CD4-positive, alpha-beta T cell treated with Interferon gamma for 1 hour (primary cell): Measurements from ENCODE around the gene AGBL3.

Experiments
- DNase-seq: peaks from one replicate; pipeline ENCODE4 v3.0.0-alpha.2; 2020

Gene AGBL3

DNA sequence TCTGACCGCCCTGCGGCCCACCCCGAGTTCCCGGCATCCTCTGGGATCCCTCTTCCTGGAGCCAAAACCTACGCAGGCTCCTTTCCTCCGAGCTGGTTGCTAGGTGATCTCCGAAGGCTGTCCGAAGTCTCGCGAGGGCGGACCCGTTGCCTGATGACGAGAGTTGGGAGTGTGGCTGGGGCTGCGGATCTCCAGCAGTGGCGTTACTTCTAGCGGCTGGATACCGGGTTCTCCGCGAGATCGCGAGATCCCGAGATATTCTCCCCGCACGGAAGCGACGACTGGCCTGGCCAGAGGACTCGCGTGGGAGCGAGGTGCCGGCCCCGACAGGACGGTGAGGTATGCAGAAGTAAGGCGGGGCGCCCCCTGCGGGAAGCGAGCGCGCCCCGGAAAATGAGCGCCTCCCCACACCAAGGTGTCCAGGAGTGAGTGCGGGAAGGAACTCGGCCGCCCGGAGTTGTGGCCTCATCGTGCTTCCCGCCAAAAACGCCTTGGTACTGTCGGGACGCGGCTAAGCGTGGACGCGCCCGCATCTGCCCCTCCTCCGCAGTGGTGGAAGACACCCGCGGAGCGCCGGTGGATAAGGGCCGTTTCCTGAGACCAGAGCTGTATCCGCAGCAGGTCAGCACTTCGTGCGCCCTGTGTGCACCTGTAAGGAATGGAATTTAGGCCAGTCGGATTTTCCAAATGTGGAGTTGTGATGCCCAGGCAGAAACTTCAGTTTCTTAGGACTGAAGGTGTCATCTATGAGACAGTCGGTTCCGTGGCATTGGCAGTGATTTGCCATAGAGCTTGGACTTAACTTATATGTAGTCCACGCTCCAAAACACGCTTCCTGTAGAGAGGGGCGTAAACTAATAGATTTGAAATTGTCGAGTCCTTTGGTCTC is at the start of gene AGBL3:
TSS of gene AGBL3 (plus strand) at position 146 of the 889 bp plus-strand sequence. CDS start 1,426 bp downstream, outside the sequence.
- DNase-seq, result peak; percentile 89

DNA sequence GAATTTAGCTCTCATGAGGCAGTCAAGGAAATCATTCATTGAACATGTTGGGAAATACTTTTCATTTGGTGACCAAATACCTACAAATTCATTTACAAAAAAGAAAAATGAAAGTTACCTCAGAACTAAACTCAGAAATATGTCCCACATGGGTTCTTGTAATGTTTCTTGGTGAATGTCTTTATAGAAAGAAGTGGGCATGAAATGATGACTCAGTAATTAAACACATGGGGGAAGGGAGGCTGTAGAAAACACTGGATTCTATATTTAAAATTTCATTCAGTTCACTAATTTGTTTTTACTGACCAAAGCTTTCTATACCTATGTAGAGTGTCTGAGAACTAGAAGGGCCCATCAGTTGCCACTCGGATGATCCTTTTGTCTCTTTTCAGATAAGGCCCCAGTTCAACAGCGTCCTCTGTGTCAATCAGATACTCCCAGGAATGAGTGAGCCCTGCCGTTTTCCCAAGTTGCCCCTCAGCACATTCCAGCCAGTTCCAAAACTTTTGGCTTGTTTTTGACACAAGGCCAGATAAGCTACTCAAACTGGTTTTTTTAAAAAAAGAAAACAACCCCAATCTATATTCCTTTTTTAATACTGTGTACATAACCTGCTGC is 49.3 kb upstream of the AGBL3 start:
- DNase-seq, result no peak

DNA sequence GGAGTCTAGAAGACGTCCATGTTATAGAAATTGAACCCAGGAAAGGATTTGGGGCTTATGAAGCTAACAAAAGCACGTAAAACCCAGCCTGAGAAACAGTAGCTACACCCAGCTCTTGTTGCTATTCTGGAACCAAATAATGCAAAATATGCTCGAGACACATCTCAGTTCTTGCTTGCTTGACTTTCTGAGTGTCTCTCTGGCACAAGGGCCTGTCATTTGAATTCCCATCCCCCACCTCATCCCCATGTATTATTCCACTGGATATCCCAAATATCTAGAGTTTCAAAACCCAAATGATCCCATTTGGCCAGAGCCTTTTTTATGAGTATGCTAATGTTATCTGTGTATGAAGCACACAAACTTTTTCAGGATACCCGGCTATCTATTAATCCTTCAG is 48.2 kb upstream of the AGBL3 start:
- no peak for DNase-seq

DNA sequence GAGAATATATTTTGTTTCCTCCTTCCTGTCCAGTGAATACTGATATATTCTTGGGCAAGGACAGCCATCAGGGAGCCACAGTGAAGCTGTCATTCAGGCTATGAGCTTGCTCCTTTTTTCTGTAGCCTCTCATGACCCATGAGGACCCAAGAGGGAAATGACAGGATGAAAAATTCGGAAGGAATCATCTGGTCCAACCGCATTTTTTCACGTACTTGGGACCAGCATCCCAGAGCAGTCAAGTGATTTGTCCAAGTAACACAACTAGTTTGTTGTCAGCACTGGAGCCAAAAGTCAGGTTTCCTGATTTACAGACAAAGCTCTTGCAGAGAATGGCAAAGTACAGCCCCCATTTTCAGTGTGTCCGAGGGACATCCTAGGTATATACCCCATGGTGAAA is 47.2 kb upstream of the AGBL3 start:
- no peak for DNase-seq

DNA sequence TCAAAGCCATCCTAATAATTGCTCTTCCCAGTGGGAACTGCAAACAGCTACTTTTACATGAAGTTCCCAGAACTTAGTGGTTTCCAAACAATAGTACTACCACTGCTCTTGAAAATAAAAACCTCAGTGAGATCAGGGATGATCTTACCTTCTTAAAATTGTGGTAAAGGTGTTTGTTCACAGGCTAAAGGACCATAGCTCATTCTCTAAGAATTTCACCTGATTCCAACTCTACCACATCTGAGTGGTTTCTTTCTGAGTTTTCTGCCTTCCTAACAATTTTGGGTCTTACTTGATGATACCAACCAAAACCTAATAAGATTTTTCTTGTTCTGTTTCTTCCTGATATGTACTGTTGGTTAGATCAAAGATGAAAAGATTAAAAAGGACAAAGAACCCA is 45.6 kb upstream of the AGBL3 start:
- DNase-seq, result no peak

DNA sequence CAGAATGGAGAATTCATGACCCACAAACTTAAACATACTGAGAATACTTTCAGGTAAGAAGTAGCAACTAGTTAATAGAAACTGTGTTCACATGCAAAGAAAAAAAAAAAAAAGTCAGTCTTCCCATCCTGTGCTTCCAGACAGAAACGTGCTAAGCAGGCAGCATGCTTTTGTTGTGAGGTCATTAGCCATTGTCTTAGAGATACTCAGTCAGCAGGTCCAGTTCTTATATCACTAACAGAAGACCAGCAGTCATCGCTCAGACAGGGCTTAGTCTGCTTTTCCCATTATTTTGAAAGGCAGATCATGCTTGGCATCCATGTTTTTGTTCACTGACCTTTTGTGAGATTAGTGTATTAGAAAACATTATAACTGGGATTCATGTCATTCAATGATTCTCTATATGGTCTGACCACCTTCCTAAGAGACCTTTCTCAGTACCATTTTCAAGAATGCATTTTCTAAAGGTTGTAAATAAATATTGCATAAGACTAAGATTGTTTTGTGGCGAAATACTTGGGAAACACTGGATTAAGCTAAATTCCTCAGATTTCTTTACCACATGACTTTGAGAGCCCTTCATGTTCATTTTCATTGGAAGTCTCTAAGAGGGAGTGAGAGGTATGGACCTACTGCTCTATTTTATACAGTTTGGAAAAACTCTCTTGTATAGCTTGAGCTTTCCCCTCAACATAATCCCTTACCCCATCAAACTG is 45.0 kb upstream of the AGBL3 start:
- DNase-seq, result no peak

DNA sequence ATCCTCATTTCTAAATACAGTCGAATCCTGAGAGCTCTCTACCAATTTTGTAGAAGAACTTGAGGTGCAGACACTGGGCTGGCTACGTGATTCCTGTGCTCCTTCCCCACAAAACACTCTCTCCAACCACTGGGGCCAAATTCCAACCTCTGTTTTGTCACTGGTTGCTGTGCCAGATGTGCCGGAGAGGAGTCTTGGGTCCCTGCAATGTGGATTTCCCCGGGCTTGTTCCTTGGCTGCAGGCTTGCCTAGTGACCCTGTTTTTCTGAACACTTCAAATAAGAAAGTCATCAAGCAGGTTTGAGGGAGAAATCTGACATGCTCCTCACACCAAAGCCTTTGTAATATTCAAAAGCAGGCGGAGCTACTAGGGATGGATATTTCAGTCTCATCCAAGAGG is 44.4 kb upstream of the AGBL3 start:
- DNase-seq, result no peak

DNA sequence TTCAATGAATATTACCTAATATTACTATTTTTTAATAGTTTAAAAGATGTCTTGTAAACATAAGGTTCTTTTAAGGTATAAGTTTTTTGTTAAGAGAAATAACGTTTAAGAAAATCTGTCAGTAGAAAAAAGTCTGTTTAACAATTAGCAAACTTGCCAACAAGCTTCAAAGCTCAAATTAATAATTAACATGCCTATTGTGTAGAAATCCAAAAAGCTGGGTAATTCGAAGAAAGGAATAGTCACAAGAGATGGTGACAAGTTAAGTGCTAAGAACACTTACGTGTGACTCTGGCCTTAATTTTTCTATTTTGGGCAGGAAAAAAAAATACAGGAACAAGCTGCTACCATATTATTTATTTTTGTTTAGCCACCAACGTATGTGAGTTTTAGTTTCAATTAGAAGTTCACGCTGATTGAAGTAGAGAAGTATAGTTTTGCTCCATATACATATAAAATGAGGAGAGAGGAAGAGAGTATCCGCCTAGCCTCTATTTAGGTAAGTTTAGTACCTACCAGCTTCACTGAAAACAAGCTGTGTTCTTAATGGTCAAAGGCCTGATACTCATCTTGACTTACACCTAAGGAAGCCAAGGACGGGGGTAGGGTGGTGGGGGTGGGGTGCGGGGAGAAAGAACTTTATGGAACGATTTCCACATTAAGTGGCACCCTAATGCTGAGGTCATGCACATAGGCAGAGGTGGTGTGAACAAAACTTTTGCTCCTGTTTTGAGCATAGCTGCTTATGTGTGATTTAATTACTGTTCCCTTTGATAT is 43.4 kb upstream of the AGBL3 start:
- DNase-seq, result no peak

DNA sequence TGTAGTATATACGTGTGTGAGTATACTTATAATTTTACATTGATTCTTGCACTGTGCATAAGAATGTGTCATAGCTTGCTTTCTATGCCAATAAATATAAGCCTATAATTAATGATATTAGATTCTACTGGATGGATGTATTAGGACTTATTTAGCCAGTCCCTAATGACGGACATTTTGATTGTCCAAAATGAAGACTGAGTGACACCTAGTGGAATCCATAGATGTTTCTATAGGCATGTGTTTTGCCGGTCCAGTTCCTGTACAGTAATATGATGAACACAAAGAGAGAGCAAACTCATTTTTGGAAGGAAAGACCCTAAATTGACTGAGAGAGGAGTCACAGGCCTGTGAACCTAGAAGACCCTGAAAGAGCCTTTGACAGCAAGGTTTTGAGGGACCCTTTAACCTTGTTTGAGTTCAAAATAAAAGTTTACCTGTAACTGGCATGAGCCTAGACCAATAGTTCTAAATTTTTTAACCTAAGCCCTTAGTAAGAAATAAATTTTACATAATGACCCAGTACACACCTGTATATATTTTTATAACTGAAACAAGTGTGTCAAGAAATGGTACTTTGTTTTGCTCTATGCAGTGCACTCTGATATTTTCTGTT is 42.4 kb upstream of the AGBL3 start:
- DNase-seq, result no peak

DNA sequence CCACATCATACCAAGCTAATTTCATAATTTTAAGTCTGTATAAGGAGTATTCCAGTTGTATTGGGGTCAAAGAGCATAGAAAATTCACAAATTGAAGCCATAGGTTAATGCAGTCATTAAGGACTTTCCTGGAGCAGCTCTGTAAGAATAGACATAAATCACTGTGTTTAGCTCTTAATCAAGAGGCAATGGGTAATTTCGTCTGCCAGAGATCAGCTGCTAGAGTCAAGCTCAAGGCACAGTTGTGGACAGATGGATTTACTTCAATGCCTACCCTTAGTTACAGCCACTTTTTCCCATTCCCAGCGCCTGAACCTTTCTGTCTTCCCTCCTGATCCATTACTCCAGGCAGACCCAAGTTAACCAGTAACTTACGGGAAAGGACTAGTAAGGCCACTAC is 40.6 kb upstream of the AGBL3 start:
- DNase-seq, result no peak

DNA sequence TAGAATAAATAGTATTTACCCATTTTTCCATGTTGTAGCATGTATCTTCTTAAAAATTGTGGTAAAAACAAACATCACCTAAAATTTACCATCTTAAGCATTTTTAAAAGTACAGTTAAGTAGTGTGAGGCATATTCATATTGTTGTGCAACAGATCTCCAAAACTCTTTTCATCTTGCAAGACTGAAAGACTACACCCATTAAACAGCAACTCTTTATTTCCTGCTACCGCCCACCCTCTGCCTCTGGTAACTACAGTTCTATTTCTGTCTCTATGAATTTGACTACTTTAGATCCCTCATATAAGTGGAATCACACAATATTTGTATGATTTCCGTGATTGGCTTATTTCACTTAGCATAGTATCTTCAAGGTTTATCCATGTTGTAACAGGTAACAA is 40.0 kb upstream of the AGBL3 start:
- no peak for DNase-seq

DNA sequence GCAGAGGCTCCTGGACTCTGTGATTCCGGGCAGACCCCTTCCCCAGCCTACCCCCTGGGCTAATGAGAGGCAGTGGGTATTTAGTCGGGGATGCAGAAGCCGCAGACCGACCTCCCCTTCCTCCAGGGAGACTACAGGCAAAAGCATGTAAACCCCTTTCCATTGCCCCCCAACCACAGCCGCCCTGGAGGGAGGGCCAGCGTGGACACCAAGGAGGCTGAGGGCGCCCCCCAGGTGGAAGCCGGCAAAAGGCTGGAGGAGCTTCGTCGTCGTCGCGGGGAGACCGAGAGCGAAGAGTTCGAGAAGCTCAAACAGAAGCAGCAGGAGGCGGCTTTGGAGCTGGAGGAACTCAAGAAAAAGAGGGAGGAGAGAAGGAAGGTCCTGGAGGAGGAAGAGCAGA is 39.0 kb upstream of the AGBL3 start:
- no peak for DNase-seq

DNA sequence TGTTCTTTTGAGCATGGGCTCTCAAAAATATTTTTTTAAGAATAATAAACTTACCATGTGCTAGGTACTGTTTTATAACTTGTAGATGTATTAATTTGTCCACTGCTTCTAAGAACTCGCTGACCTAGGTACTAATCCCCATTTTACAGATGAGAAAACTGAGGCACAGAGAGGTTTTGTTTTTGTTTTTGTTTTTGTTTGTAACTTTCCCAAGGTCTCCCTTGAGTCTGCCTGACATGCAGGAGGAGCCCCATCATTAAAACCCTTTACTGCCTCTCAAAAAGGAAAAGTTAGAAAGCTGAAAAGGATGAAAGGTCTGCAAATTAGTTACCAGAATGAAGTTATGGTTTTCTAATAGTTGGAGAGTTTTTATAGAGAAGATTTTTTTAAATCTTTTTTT is 38.5 kb upstream of the AGBL3 start:
- no peak for DNase-seq

DNA sequence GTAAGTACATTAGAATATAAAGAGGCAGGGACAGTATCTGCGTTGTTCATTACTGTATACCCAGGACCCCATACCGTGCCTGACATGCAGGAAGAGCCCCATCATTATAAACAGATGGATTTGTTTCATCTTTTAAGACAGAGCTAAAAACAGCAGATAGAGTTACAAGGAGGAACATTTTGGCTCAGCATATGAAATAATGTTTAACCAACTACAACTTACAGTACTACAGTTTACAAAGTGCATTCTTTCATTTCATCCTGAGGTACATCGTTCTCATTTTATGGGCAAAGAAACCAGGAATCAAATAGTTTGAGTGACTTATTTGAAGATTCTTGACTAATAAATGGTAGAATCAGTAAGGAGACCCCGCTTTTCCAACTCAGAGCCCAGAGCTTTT is 38.1 kb upstream of the AGBL3 start:
- DNase-seq, result no peak

DNA sequence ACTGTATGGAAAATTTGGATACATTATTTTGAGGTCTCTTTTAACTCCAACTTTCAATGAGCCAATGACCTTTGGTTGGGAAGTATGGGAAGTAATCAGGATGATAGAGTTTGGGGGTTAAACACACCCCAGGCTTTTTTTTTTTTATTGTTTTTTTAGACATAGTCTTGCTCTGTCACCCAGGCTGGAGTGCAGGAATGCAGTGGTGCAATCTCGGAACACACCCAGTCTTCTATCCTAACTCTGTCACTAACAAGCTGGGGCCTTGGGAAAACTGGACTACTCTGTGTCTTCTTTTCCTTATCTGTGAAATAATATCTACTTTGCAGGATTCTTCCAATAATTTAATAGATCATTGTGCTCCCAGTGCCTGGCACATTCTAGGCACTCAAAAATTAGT is 37.6 kb upstream of the AGBL3 start:
- DNase-seq, result no peak

DNA sequence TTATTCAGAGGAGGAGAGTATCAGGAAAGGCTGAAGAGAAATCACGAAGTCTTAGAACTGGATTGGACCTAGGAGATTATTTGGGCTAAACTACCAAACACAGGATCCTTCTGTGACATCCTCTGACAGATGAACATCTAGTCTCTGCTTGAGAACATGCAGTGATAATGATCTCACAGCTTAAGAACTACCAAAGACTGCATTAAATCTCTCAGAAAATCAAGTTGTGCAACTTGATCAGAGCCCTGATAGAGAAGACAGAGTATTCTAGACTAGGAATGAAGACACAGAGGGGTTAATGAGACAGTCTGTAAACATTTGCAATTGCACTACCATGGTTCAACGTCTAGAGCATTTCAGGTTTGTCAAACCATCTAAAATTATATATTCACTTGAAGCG is 37.1 kb upstream of the AGBL3 start:
- DNase-seq, result no peak

DNA sequence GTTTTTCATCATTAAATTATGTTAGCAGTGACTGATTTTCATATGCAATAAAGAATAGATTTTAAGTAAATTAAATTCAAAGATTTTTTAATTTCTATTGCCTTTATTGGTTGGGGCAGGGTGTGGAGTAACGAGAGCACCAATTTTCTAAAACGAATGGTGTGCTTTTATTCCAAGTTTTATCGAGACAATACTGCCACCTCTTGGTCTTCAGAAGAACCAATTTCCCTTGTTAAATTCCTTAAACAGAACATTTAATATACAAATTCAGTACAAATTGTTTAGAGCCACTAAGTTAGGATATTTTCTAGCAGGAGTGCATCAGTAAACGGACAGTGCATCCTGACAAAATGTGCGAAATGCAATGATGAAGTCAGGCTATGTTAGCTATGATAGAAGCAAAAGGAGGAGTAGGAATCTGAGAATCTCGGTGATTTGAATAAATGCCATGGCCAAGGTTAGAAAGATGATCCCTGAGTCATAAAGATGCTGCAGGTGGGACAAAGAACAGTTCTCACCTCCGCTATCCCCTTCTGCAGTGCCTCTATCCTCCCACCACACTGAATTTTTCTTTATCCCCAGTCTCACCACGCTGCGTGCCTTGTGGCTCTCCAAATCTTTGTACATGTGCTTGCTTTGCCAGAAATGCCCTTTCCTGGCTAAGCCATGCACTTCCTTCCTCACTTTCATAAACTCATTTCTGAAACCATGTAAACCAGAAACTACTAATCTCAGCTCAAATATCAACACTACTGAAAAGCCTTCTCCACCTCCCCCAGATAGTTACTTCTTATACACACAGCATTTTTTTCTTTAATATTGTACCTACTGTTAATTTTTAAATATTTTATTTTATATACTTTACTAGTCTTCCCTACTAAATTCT is 31.9 kb upstream of the AGBL3 start:
- no peak for DNase-seq

DNA sequence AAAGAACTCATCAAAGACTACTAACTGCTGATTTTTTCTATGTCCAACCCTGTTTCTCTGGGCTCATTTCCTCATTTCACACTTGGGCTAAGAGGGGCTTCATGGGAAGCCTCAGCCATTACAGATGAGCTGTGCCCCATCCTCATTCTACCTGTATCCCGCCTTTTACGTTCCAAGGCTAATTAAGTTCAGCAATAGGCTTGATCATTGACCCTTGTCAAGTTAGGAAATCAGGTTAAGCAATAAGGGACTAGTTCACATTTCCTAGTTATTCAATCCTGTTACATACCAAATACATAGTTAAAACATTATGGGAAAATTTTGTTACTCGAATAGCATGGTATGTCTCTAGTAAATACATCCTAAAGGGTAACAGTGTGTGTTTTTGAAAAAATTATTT is 29.3 kb upstream of the AGBL3 start:
- no peak for DNase-seq

DNA sequence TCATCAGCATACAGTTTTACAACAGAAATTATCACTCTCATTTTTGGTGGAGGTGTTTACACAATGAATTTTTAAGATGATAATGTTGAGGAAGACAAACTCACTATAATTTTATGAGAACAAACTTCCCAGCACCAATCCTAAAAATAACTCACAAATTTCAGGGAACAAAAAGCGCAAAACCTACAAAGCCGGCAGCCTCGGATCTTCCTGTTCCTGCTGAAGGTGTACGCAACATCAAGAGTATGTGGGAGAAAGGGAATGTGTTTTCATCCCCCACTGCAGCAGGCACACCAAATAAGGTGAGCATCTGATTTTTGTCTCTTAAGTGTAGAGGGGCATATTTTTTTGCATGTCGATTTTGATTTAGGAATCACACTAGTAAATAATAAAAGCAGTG is 26.5 kb upstream of the AGBL3 start:
- no peak for DNase-seq

DNA sequence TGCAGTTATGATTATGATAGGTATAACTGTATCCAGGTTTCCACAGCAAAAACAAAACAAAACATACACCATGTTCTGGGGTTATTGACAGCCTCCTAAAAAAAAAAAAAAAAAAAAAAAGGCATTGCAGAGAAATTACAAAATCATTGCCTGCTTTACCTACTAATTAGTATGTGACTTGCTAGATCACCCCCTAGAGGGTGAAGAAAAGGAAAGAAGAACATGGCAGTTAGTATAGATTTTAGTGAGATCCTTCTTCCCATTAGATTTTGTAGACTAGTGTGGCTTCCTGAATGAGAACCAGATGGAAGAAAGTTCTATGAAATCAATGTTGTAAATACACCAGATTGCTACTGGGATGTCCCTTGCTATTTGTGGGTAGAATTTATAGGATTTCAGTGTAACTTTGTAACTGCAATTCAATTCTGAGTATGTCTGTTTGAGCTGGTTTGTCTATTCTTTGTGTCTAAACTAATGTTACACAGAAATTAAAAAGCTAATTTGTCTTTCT is 24.0 kb upstream of the AGBL3 start:
- DNase-seq, result no peak

DNA sequence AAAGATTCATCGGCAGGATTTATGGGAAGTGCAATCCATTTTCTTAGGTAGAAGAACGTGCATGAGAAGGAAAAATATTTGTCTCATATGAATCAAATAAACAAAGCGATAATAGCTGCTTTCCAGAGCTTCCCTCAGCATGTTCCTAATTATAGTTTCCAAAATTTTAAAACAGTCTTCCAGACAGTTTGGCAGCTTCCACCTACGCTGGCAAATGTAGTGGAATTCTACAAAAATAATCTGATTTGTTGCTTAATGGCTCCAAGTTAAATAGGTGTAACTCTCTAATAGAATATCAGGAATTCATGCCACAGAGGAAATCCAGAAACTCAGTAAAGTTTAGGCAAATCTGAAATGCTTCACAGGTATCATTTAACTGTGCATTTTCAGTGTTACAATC is 23.3 kb upstream of the AGBL3 start:
- no peak for DNase-seq
